Muscle layer of duodenum (tissue), 2 donors: Measurements from ENCODE around the gene PPP6R3.

Experiments used
- H3K27ac ChIP-seq: one replicate; pipeline ENCODE4 v1.7.0; 2013; ENCODE audit warnings: mild to moderate bottlenecking, low read length
- H3K27me3 ChIP-seq: one replicate; pipeline ENCODE4 v1.7.0; 2013; ENCODE audit warnings: low read depth, mild to moderate bottlenecking, control low read depth, low read length
- H3K36me3 ChIP-seq, 2 donors: one replicate each; pipeline ENCODE4 v1.7.0; 2013; ENCODE audit warnings: low read length in 2 of 2, control low read depth in 1 of 2, mild to moderate bottlenecking in 1 of 2; ENCODE audit not compliant: insufficient read depth in 2 of 2, control insufficient read depth in 1 of 2
- H3K4me1 ChIP-seq, 2 donors: one replicate each; pipeline ENCODE4 v1.7.0; 2013; ENCODE audit warnings: low read length in 2 of 2, mild to moderate bottlenecking in 2 of 2, control low read depth in 1 of 2, moderate library complexity in 1 of 2; ENCODE audit not compliant: insufficient read depth in 2 of 2, control insufficient read depth in 1 of 2
- H3K4me3 ChIP-seq, 2 donors: one replicate each; pipeline ENCODE4 v1.7.0; 2013; ENCODE audit warnings: low read length in 2 of 2, low read depth in 1 of 2, mild to moderate bottlenecking in 1 of 2
- H3K9me3 ChIP-seq, 2 donors: one replicate each; pipeline ENCODE4 v1.7.0; 2013; ENCODE audit warnings: low read length in 2 of 2, control low read depth in 1 of 2, mild to moderate bottlenecking in 1 of 2; ENCODE audit not compliant: control insufficient read depth in 1 of 2
- donor health status: healthy.

The PPP6R3 gene

GRCh38 chr11:68517121-68517741 is 56.7 kb downstream of the PPP6R3 start:
- no peak overlapping the region for H3K4me3 ChIP-seq
- H3K9me3 ChIP-seq: no peaks in the 10 kb centered on the region
- no peak overlapping the region for H3K27ac ChIP-seq
- H3K36me3 ChIP-seq: peaks cover 13 to 17% of the 10 kb centered on the region in 2 donors
- peaks cover 0 to 10% of the 10 kb centered on the region in 2 donors for H3K4me1 ChIP-seq
- no peaks in the 10 kb centered on the region for H3K27me3 ChIP-seq

DNA sequence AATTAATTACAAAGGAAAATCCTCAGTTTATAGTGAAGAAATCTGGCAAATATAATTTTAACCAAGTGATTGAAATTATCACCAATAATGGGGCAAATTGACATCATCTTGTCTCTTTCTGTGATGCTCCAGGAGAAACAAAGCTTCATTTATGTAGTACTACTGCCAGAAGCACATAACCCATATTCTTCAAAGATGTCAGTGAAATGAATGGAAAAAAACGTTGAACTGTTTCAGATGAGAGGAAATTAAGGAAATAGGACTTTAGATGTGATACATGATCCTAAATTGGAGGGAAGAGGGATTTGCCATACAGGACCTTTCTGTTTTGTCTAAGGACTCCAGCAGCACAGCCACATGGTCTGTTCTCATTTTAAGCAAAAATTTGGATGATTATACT is 57.6 kb downstream of the PPP6R3 start:
- Histone ChIP-seq H3K27me3 (no peaks in the 10 kb centered on the region), H3K36me3 (peaks cover 17 to 22% of the 10 kb centered on the region in 2 donors), H3K4me1 (peaks cover 0 to 4% of the 10 kb centered on the region in 2 donors), H3K4me3 (no peak overlapping the region), H3K27ac (no peak overlapping the region), H3K9me3 (no peaks in the 10 kb centered on the region)

- peaks cover 13 to 31% of the 10 kb centered on the region in 2 donors for H3K4me1 ChIP-seq
- no peak overlapping the region for H3K4me3 ChIP-seq
- H3K27me3 ChIP-seq: no peaks in the 10 kb centered on the region
- no peaks in the 10 kb centered on the region for H3K9me3 ChIP-seq
- H3K27ac ChIP-seq: no peak overlapping the region
- H3K36me3 ChIP-seq: peaks cover 11 to 33% of the 10 kb centered on the region in 2 donors
Measured at GRCh38 chr11:68521969-68522652, 61.6 kb downstream of the PPP6R3 start.

- peaks cover 13 to 39% of the 10 kb centered on the region in 2 donors for H3K4me1 ChIP-seq
- no peaks in the 10 kb centered on the region for H3K27me3 ChIP-seq
- H3K4me3 ChIP-seq: no peak overlapping the region
- H3K36me3 ChIP-seq: peaks cover 11 to 41% of the 10 kb centered on the region in 2 donors
- H3K9me3 ChIP-seq: no peaks in the 10 kb centered on the region
- H3K27ac ChIP-seq: no peak overlapping the region
Measured at GRCh38 chr11:68523033-68523432, 62.5 kb downstream of the PPP6R3 start.

GRCh38 chr11:68523743-68524142 is 63.2 kb downstream of the PPP6R3 start:
- H3K4me1 ChIP-seq: peaks cover 13 to 42% of the 10 kb centered on the region in 2 donors
- H3K27ac ChIP-seq: peak overlapping the region; percentile 21
- no peaks in the 10 kb centered on the region for H3K9me3 ChIP-seq
- no peak overlapping the region for H3K4me3 ChIP-seq
- H3K27me3 ChIP-seq: no peaks in the 10 kb centered on the region
- H3K36me3 ChIP-seq: peaks cover 11 to 41% of the 10 kb centered on the region in 2 donors

DNA sequence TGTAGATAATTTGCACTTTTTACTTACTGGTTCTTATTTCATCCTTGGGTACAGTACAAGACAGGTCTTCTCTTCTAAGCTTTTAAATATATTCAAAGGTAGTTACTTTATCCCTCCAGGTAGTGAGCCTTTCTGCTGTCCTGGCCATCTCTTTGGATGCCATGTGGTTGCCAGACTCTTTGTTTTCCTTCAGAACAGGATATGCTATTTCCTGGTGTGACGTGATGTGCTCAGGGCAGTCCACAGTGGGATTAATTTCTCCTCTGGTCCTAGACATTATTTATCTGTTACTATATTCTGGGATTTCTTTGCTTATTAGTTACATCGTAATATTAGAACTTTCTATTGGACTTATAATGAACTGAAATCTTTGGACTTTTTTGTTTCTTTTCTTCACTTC is 63.7 kb downstream of the PPP6R3 start:
- Histone ChIP-seq H3K4me3 (no peak overlapping the region), H3K27ac (peak overlapping the region; percentile 21), H3K27me3 (no peaks in the 10 kb centered on the region), H3K4me1 (peaks cover 13 to 47% of the 10 kb centered on the region in 2 donors), H3K9me3 (no peaks in the 10 kb centered on the region), H3K36me3 (peaks cover 11 to 40% of the 10 kb centered on the region in 2 donors)

DNA sequence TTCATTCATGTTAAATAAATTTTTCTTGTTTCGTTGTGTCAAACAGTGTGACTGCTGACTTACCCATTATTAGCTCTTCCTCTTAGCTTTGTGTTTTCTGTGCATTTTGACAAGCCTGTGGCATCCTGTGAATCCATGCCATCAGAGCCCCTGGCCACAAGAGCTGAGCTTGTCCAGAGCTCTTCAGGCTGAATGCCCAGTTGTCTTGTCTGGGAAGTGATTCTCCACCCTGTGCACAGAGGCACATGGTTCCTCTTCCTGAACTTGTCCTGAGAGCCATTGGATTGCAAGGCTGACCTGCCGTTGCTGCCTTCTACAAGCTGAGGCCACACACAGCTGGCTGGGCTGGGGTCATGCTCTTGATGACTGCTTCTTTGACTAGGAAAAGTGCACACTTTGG is 64.1 kb downstream of the PPP6R3 start:
- Histone ChIP-seq H3K9me3 (no peaks in the 10 kb centered on the region), H3K4me1 (peaks cover 13 to 50% of the 10 kb centered on the region in 2 donors), H3K36me3 (peaks cover 9 to 36% of the 10 kb centered on the region in 2 donors), H3K27me3 (no peaks in the 10 kb centered on the region), H3K4me3 (no peak overlapping the region), H3K27ac (no peak overlapping the region)

- peaks cover 13 to 50% of the 10 kb centered on the region in 2 donors for H3K4me1 ChIP-seq
- no peaks in the 10 kb centered on the region for H3K9me3 ChIP-seq
- H3K27ac ChIP-seq: no peak overlapping the region
- peaks cover 6 to 32% of the 10 kb centered on the region in 2 donors for H3K36me3 ChIP-seq
- no peak overlapping the region for H3K4me3 ChIP-seq
- H3K27me3 ChIP-seq: no peaks in the 10 kb centered on the region
Measured at GRCh38 chr11:68525336-68525735, 64.8 kb downstream of the PPP6R3 start.

GRCh38 chr11:68525930-68526329 is 65.4 kb downstream of the PPP6R3 start:
- no peak overlapping the region for H3K4me3 ChIP-seq
- H3K9me3 ChIP-seq: no peaks in the 10 kb centered on the region
- peaks cover 13 to 55% of the 10 kb centered on the region in 2 donors for H3K4me1 ChIP-seq
- peaks cover 6 to 29% of the 10 kb centered on the region in 2 donors for H3K36me3 ChIP-seq
- no peak overlapping the region for H3K27ac ChIP-seq
- no peaks in the 10 kb centered on the region for H3K27me3 ChIP-seq

- Histone ChIP-seq H3K36me3 (peaks cover 0 to 24% of the 10 kb centered on the region in 2 donors), H3K4me1 (peaks cover 13 to 69% of the 10 kb centered on the region in 2 donors), H3K27ac (no peak overlapping the region)
Measured at GRCh38 chr11:68527585-68527984, 67.0 kb downstream of the PPP6R3 start.

GRCh38 chr11:68528630-68529029 is 68.1 kb downstream of the PPP6R3 start:
- Histone ChIP-seq H3K9me3 (no peaks in the 10 kb centered on the region), H3K27ac (no peak overlapping the region), H3K27me3 (no peaks in the 10 kb centered on the region), H3K36me3 (peaks cover 0 to 16% of the 10 kb centered on the region in 2 donors), H3K4me3 (no peak overlapping the region), H3K4me1 (peaks cover 13 to 77% of the 10 kb centered on the region in 2 donors)

More at GRCh38 chr11:68527585-68527984, 67.0 kb downstream of the PPP6R3 start:
- H3K4me3 ChIP-seq: no peak overlapping the region
- H3K27me3 ChIP-seq: no peaks in the 10 kb centered on the region
- H3K9me3 ChIP-seq: no peaks in the 10 kb centered on the region
